ENCODE measurements around the gene L3MBTL1.

GRCh38 chr20:43534016-43534415 lies 26.5 kb downstream of the L3MBTL1 start:
- TF ChIP-seq CTCF (IDR thresholded peaks at IDR 0.05) (no peak), ZFX (IDR thresholded peaks at IDR 0.05; ENCODE audit: borderline replicate concordance) (no peak)

All from 22Rv1 (cell line).